8988T (cell line): ENCODE results near the gene CCDC190.
"Not testable (repeated sequence)": the region's sequence is repeated elsewhere in the genome, so short reads cannot be mapped to it uniquely, and the experiment has no call there.

ENCODE experiments used
- DNase-seq: peaks from one replicate; pipeline ENCODE4 v3.0.0; 2011

Gene CCDC190

DNA sequence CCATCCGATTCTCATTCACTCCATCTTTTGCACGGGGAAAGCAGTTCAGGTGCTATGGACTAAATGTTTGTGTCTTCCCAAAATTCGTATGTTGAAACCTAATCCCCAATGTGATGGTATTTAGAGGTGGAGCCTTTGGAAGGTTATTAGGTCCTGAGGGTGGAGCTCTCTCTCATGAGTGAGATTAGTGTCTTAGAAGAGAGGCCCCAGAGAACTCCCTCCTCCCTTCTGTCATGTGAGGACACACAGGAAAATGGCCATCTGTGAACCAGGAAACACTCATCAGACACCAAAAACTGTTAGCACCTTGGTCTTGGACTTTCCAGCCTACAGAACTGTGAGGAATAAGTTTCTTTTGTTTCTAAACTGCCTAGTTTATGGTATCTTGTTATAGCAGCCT is 15.8 kb upstream of the CCDC190 start:
- no peak for DNase-seq

- no peak for DNase-seq
Observed at GRCh38 chr1:162873671-162874666, 13.0 kb upstream of the CCDC190 start.

GRCh38 chr1:162872981-162873380 is 12.0 kb upstream of the CCDC190 start:
- no peak for DNase-seq

- DNase-seq: not testable (repeated sequence)
Observed at GRCh38 chr1:162871417-162871816, 10.4 kb upstream of the CCDC190 start.

DNA sequence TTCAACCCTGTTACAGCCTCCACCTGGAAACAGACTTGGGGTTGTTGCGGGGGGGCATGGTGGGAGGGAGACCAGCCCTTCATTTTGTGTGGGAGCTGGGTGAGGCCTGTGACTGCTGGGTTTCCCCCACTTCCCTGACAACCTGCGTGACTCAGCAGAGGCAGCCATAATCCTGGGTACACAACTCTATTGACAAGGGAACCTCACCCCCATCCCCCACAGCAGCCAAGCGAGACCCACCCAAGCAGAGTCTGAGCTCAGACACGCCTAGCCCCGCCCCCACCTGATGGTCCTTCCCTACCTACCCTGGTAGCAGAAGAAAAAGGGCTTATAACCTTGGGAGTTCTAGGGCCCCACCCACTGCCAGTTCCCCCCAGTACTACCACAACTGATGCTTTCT is 8.0 kb upstream of the CCDC190 start:
- DNase-seq: no peak

GRCh38 chr1:162861625-162862024 is 650 bp upstream of the CCDC190 start:
- DNase-seq: no peak

- DNase-seq: no peak
Observed at GRCh38 chr1:162859191-162859590, 1.8 kb downstream of the CCDC190 start.

DNA sequence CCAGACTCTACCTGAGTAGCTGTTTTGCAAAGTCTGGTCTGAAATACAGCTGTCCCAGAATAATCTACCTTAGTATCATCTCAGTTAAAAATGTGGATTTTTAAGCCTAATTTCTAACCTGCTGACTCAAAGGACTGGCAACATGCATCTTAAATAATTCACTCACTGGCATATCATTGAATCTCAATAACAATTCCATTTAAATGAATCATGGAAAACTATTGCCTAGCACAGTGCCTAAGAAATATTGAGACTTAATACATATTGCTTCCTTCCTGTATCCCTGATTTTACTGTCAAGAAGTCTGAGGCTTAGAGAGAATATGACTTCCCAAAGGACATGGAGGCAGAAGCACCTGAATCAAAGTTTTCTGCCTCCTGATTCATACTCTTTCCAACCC is 3.1 kb downstream of the CCDC190 start:
- DNase-seq: no peak

DNA sequence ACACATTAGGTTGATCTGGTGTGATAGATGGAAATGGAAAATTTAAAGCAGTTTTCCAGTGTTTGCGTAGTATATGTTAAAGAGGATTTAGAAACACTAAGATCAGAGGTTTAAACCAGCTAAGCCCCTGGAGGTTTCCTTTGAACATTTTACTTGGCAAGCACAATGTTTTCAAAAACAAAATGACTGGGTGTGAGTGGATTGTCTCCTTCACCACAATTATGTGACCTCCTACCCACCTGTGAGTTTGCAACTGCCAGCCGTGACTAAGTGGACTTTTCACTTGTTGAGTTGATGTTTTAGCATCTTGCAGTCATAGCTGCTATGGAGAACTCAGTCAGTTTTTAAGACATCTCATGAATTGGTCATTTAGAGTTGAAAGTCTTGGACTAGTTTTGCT is 4.7 kb downstream of the CCDC190 start:
- no peak for DNase-seq

- no peak for DNase-seq
Observed at GRCh38 chr1:162855461-162856150, 5.4 kb downstream of the CCDC190 start.

- DNase-seq: no peak
Observed at GRCh38 chr1:162854245-162854882, 6.6 kb downstream of the CCDC190 start.

DNA sequence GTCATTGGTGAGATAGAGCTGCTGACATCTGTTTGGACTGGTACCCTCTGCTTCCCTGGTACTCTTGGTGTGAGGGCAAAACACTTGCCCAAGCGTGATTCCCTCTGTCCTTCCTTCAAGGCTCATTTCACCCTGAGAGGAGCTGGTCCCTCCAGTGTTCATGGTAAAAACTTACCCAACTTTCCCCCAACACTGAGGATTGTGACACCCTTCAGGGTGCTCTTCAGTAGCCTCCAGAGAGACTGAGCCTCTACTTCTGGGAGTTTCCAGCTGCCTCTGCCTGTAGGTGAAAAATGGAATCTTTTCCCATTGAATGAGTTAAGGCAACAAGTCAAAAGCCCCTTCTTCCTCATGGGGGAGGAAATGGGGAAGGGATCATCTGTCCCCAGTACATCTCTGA is 9.6 kb downstream of the CCDC190 start:
- no peak for DNase-seq

DNA sequence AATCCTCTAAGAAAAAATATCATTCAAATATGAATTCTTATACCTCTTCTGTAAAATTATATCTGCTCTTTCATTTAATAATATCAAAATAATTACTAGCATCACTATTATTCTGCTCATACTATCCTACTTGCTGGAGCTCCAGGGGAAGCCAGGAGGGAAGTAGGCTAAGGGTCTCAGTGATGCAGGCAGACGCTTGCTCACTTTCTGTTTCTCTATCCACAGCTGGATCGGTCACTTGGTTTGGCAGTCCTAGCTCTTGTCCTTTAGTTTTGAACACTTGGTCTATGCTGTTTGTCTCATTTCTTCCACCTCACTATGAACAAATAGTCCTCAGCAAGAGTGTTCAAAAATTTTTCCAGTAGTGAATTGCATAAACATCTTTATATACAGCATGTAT is 11.3 kb downstream of the CCDC190 start:
- no peak for DNase-seq

DNA sequence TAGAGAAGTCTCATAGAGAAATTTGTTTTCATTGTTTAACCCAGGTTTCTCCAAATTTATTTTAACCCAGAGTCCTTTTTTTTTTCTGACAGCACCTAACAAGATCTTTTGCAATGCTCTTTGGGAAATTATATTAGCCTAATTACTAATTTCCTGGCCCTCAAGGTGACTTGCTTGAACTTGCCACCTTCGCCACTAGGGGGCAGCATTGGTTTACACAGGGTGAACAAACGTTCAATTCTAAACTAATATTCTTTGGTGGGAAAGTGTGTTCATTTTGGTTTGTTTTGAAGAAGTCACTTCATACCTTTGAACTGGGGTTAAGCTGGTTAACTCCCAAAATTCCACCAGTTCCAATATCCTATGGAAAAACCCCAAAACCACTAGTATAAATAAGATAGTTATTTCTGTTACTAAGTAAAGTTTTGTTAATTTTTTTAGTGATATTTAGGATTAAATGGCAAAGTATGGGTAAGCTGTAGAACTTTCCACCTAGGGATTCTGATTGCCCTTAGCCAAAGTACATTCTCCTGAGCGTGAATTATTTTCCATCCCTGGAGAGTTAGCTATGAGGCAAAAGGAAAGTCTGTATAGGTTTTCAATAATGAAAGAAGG is 13.0 kb downstream of the CCDC190 start:
- DNase-seq: no peak

DNA sequence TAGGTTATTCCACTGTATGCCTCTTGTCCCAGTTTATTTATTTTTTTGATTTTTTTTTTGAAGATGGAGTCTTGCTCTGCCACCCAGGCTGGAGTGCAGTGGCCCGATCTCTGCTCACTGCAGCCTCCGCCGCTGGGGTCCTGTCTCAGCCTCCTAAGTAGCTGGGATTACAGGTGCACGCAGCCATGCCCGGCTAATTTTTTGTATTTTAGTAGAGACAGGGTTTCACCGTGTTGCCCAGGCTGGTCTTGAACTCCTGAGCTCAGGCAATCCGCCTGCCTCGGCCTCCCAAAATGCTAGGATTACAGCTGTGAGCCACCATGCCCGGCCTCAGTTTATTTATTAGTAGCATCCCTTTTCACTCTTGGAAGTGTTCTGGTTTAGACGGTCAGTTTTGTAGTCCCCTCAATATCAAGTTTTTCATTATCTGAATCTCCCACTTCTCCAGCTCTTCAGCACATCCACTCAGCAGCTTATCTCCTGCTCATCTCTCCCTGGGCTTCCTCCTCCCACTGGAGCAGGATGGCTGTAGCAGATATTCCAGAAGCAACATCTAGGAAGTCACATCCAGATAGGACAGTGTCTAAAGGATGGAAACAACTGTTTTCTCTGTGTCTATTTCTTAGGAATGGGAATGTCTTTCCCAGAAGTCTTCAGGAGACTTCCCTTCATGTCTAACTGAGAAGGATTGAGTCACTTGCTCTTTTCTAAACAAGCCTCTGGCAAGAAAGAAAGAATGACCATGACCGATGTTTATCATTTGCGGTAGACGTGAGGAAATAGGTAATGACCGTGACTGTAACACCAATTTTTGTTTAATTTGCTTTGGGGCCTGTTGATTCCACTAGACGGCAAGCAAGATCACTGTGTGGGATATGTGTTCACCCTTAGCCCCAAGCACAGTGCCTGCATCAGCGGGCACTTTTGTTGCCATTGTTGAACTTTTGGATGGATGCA is 14.4 kb downstream of the CCDC190 start:
- no peak for DNase-seq

- DNase-seq: no peak
Observed at GRCh38 chr1:162844153-162844552, 16.8 kb downstream of the CCDC190 start.

DNA sequence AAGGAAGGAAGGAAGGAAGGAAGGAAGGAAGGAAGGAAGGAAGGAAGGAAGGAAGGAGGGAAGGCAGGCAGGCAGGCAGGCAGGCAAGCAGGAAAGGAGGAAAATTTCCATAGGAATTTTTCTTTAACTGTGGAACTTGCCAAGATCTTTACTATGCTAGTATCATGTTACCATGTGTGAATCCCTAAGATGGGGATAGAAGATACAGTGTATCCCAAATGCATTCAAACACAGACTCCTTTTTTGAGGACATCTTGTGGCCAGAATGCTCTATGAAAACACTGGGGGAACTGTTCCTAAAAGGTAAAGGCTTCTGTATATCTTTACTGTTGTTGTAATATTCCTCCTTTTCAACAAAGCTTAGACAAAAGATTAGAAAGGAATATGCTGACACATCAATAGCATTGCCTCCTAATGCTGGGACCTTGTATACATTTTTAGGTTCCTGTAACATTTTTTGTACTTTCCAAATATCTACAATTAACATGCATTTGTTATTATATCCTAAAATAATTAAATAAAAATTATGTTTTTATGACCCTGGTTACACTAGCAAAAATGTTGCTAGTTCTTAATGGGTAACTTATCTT is 20.6 kb downstream of the CCDC190 start:
- DNase-seq: no peak

DNA sequence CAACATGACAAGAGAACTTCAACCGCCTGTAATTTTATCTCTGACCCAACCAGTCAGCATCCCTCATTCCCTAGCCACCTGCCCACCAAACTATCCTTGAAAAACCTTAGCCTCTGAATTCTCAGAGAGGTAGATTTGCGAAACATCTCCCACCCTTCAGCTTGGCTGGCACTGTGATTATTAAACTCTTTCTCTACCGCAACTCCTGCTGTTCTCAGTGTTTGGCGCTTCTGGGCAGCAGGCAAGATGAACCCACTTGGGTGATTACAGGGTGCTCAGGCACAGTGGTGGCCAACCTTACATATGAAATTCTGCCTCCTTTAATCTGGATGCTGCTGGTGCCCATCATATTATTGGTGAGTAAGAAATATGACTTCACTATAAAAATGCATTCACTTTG is 22.1 kb downstream of the CCDC190 start:
- DNase-seq: no peak

- no peak for DNase-seq
Observed at GRCh38 chr1:162835157-162835899, 25.6 kb downstream of the CCDC190 start.

DNA sequence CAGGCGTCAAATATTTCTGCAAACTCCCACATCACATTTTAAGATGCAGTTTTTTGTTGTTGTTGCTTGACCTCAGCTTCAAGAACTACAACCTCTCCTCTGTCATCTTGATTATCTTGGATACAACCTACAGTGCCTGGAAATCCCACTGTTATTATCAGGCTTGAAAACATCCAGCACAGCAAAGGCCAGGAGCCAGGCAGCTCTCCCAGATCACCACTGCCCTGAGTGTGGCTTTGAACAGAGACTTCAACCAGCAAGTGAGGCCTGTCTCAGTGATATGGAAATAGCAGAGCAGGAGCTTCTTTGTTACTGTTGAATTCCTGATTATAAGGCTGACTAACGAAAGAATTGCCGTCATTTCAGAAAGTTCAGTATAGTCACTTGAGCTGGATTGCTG is 28.5 kb downstream of the CCDC190 start:
- no peak for DNase-seq

DNA sequence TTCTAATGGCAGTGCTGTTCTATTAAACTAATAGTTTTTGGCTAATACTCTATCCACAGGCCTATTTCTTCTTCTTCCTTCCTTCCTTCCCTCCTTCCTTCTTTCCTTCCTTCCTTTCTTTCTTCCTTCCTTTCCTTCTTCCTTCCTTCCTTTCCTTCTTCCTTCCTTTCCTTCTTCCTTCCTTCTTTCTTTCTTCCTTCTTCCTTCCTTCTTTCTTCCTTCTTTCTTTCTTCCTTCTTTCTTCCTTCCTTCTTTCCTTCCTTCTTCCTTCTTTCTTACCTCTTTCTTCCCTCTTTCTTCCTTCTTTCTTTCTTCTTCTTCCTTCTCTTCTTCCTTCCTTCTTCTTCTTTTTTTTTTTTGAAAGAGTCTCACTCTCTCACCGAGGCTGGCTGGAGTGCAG is 31.7 kb downstream of the CCDC190 start:
- DNase-seq: no peak
